GM18502 (cell line): ENCODE data around the gene TUBGCP6.
"Not testable (repeated sequence)": the region's sequence is repeated elsewhere in the genome, so short reads cannot be mapped to it uniquely, and the experiment has no call there.

Source experiments
- ATAC-seq: cut with Tn5 transposase; IDR thresholded peaks from one replicate; pipeline ENCODE4 v1.9.1; 2021; ENCODE audit warnings: mild to moderate bottlenecking; ENCODE audit not compliant: unreplicated experiment, poor library complexity

TUBGCP6 gene

DNA sequence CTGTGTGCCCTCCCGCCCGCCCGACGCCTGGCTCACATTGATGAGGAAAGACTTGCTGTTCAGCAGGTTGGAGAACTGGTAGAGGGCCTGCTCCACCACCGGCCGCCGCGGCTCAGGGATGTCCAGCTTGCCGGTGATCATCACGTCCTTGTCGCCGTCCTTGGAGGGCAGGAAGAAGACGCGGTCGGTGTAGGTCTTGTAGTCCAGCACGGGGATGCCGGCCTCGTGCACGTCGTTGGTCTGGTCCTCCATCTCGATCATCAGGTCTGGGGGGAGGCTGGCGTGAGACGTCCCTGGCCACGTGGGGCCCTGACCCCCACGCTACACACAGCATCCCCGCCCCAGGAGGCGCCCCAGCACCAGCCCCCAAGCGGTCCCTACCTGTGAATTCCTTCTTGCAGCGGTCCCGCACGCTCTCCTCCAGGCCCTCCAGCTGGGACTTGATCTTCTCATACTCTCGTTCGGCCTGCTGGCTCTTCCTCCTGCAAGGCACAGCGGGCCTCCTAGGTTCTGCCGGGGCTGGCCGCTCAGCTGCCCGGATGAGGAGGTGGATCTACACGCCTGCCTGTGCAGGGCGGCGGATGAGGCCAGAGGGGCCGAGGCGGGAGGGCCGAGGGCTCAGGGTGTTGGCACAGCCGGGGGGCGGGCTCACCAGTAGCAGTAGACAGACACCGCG is 36.0 kb upstream of the TUBGCP6 start:
- no peak for ATAC-seq

DNA sequence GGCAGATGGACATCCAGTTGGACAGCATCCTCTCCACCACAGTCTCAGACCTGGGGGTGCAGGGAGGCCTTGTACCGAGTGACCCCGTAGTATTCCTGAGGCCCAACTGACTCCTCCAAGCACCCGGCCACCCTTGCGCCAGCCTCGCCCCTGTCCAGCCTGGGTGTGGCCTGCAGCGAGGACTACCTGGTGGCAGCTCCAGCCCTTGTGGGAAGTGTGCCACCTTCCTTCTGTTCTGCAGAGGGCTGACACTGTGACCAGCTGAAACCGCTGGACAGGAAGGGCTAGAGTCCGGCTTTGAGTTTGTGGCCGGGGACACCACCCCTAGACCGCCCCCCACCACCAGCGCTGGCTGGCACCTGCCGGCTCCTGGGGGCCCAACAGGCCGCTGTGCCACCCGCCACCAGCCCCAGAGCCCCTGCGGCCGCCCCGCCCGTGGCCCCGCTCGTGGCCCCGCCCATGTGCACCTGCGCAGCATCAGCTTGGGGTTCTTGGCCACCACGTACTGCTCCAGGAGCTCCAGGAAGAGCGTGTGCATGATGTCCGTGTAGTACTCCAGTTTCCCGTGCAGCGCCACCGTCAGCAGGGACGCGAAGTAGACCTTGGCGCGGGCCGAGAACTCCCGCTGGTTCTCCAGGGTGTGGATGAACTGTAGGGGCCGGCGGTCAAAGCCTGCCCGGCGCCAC is 35.3 kb upstream of the TUBGCP6 start:
- ATAC-seq: no peak

DNA sequence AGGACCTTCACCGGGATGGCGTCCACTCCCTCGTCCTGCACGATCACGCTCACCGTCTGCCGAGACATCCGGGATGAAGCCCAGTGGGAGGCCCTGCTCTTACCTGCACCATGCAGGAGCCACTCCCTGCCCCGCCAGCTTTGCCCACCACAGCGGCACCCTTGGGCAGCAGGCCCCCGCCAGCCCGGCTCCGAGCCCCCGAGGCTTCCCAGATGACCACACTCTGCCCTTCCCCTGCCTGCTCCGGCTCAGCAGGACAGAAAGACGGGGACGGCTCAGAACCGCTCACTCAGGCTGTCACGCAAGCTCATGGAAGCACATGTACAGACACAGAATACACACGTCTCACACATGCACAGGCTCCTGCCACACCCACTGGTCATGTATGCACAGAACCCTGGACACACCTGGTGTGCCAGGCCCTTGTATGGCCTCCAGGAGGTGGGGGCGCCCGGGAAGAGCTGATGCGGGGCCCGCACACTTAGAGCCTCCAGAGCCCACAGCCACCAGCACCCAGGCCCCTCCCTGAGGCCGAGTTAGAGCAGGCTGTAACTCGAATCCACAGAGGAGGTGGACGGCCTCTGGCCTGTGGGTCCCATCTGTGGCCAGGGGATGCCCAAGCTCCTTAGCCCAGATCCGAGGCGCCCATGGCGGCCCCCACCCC is 34.3 kb upstream of the TUBGCP6 start:
- ATAC-seq: no peak

DNA sequence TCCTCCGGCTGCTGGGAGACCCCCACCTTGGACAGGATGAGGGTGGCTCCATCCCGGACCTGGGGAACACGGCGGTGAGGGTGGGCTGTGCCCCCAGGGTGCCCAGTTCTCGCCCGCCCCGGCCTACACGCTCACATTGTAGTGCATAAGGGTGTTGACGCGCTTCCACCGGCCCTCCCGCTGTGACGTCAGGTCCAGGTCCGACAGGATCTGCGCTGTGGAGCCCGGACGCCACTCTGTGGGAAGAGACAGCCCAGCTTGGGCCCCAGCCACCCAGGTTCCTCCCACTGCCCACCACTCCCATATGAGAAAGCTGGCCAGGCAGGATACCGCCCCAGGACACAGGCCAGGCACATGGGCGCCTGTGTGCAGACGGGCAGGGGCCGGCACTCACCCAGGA is 33.6 kb upstream of the TUBGCP6 start:
- ATAC-seq: no peak

DNA sequence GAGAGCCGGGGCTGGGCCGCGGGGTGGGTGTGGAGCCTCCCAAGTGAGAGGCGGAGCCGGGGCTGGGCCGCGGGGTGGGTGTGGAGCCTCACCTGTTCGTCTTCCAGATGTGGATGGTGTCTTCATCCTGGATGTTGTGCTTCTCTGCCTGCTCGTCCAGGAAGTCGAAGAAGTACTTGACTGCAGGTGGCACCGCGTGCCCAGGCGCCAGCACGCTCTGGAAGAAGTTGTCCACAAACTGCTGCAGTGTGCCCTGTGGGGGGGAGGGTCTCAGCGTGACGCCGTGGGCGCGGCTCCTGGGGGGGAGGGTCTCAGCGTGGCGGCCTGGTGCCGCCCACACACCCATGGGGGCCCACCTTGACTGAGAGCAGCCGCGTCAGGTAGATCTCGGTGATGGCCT is 32.9 kb upstream of the TUBGCP6 start:
- no peak for ATAC-seq

DNA sequence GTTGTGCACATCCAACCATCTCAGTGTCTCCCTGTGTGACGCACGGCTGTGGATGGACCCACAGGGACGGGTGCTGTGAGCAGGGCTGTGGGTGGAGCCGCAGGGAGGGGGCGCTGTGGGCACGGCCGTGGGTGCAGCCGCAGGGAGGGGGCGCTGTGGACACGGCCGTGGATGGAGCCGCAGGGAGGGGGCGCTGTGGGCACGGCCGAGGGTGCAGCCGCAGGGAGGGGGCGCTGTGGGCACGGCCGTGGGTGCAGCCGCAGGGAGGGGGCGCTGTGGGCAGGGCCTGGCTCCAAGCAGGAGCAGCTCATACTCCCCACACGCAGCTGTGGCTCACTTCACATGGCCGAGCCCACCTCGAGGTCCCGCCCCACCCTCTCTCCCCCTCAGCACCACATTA is 31.3 kb upstream of the TUBGCP6 start:
- peak; percentile 61 for ATAC-seq

DNA sequence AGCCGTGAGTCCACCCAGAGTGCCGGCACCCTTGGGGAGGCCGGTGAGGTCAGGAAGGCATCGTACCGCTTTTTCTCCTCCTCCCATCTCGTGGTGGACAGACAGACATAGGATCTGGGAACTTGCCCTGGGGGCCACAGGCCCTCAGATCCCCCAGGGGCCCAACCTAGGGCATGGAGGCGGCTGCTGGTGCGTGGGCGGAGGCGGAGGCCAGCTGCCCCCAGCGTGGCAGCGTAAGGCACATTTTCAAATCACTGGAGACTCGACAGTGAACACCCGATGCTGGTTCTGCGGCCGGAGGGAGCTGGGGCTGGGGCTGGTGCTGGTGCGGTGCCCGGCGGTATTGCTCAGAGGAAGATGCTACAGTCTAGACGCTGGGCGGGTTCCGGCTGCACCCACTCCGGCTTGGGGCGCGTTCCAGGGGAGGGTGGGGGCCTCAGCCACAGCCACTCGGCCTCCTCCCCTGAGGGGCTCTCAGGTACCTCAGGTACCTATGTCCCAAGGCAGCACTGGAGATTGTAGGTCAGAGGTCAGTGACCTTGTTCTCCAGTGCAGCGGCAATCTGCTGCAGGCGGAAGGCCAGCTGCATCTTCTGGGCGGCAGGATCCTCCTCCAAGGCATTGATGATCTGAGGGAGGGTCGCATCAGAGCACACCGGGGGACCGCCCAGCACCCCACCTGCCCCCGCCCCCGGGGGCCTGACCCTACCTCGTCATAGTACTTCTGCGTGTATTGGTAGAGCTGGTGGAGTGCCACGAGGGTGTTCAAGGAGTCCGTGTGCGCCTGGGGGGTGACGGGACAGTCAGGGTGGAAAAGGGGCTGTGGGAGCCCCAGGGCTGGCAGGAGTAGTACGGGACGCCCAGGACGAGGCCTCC is 30.6 kb upstream of the TUBGCP6 start:
- no peak for ATAC-seq

DNA sequence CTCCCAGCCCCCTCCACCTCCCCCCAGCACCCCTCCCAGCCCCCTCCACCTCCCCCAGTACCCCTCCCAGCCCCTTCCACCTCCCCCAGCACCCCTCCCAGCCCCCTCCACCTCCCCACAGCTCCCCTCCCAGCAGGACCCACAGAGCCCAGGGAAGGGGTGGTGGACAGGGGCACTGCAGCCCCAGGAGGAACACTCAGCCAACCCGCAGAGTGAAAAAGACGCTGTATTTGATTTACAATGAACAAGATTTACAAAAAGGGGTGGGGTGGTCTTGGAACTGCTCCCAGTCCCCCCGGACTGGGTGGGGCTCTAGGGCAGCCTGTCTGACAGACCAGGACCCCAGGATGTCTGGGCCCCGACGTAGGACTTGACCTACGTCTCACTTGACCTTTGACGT is 29.9 kb upstream of the TUBGCP6 start:
- ATAC-seq: no peak

DNA sequence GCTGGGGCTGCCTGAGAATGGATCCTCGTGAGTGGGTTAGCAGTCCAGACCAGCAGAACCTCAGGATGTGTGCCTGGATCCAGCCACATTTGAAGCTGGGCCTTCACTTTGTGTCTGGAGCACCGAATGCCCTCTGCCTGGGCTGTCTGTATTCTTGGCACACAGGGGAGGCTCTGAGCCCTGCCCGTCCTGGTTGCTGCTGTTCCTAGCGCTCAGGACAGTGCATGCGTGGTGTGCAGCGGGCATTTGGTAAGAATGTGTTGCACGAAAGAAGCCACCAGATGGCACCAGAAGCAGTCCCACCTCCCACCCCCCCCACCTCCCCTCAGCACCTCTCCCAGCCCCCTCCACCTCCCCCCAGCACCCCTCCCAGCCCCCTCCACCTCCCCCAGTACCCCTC is 29.5 kb upstream of the TUBGCP6 start:
- ATAC-seq: no peak

DNA sequence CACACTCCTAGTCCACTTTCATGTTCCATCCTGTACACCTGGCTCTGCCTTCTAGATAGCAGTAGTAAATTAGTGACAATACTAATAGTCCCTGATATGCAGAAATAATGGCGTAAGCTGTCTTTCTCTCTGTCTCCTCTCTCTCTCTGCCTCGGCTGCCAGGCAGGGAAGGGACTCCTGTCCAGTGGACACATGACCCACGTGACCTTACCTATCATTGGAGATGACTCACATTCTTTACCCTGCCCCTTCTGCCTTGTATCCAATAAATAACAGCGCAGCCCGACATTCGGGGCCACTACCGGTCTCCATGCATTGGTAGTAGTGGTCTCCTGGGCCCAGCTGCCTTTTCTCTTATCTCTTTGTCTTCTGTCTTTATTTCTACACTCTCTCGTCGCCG is 29.0 kb upstream of the TUBGCP6 start:
- ATAC-seq: not testable (repeated sequence)

DNA sequence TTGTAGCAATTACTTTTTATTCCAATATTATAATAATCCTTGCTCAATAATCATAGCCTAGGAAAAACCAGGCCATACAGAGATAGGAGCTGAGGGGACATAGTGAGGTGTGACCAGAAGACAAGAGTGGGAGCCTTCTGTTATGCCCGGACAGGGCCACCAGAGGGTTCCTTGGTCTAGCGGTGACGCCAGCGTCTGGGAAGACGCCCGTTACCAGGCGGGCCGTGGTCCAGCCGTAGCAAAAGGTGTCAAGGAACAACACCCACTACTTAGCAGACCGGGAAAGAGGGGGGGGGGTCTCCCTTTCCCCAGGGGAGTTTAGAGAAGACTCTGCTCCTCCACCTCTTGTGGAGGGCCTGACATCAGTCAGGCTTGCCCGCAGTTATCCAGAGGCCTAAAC is 28.5 kb upstream of the TUBGCP6 start:
- not testable (repeated sequence) for ATAC-seq

DNA sequence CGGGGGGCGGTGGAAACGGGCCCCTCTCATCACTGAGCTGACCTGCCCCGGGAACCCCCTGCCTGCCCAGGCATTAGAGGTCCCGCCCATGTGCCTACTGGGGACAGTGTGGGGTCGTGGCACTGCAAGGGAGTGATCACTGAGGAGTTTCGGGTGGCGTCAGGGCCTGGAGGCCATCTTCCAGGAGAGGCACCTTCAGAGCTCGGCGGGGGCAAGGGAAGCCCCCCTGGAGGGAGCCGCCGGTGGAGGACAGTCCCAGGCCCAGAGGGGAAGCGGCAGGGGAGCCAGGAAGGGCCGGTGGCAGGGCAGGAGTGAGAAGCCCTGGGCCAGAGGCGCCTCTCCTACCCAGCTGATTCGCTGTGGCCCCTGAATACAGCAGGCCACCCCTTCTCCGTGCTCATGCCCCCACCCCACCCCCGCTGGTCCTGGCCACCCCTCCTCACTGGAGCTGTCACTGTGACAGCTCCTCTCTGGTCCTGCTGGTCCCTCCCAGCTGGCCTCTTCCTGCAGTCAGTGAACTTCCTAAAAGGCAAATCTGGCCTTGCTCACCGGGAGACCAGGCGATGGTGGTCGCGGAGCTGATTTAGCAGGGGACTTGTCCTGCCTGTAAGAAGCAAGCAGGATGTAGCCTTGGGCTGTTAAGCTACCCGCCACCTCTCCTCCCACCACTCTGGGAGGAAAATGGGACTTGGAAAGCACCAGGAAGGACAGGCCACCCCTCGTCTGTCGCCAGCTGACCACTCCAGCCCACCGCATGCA is 27.4 kb upstream of the TUBGCP6 start:
- no peak for ATAC-seq

DNA sequence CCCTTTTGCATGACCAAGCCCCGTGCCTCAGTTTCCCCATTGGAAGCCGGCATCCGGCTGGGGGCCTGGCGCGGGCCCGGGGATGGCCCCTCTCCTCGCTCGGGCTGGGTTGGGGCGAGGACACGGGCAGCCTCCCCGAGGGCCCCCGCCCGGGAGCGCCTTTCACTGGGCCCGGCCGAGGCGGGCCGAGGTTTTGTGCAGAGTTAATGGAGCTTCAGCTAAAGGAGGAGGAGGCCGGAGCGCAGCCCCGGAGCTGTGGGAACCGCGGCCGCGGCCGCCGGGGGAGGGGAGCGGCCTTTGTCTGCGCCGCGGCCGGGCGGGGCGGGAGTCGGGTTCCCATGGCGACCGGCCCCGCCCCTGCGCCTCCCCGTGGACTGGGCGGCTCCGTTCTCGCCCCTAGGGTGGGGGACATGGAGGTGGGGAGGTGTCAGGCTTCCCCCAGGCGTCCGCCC is 26.7 kb upstream of the TUBGCP6 start:
- no peak for ATAC-seq

DNA sequence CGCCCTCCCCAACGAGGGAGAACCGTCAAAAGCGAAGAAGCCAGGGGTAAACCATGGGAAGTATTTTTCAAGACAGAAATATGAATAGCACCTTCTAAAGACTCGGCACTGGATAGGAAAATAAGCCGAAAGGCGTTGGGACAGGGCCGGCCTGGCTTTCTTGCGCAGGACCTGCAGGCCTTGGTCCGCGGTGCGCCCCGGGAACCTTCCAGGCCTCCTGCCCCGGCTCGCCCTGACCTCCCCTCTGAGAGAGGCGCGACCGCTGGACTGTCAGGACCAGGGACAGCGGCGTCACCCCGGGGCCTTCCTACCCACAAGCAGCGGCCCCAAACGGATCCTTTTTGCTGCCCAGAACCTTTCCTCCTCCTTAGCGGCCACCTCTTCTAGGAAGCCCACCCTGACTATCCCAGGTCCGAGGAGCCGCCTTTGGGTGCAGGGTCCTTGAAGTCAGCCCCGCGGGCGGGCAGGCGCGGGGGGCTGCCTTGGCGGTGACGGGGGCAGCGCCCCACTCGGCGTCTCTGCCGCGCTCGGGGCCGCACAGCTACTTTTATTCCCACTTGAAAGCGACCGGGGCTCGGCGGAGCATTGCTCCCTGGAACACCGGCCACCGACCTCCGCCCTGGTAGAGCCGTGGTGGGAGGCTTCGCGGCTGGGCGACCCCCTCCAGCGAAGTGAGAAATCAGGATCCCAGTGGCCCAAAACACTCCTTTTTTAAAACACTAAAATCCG is 26.0 kb upstream of the TUBGCP6 start:
- ATAC-seq: peak; percentile 19

DNA sequence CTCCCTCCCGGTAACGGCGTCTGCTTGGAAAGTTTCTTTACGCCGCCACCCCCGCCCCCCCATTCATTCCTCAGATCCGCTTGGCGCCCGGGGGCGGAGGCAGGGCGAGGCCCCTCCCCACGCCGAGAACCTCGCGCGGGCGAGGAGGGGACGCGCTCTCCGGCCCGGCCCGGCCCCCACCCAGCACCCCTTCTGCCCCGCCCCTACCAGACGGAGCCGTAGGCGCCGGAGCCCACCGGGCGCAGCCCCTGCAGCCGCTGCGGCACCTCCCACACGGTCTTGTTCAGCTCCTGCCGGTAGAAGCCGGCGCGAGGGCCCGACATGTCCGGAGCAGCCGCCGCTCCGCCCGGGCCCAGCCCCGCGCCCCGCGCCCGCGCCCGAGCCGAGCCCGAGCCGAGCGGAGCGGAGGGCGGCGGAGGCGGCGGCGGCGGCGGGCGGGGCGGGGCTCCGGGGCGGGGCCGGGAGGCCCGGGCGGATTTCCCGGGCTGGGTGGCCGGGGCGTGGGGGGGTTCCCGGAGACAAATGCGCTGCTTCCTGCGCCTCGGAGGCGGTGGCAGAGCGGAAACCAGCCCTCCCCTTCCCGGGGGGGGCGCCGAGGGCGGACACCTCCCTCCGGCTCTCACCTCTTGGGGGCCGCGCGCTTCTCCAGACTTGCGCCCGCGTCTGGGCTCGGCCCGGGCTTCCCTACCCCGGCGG is 25.3 kb upstream of the TUBGCP6 start, which contains the start of gene MAPK11:
Gene MAPK11 (minus strand): TSS at position 411 of the 696 bp plus-strand sequence. CDS start 88 bp downstream, at position 323.
- ATAC-seq: peak; percentile 42

DNA sequence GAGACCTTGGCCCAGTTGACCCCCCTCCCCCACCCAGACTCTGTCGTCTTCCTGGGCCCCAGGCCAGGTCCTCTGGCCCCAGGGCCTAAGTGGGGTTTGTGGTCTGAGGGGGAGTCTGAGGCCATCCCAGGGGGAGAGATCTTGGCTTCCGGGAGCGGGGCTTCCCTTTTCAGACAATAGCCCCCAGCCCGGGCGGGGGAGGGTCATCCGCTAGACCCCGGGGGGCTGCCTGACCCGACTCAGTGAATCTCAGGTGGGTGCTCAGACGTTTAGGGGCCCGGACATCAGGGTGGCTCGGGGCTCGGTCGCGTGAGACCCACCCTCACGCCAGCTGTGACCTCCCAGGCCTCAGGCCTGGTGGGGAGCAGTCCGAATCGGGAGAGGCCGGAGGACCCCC is 24.7 kb upstream of the TUBGCP6 start:
- ATAC-seq: no peak

DNA sequence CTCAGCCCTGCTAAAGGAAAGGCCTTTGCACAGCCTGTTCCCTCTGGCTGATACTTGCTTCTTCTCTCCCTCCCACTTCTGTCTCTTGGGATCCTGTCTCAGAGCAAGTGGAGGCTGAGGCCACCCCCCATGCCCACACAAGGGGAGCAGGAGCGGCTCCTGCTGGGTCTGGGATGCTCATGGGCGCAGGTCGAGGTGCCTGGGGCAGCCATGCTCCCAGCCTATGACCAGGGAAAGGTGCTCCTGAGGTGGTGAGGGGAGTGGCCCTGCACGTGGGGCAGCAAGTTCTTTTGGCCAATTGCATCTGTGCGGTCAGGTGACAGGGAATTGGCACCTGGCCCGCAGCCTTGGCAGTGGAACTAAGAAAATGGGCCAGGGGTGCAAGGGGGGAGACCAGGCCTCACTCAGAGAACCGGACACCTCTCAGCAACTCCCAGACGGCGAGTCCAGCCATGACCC is 23.9 kb upstream of the TUBGCP6 start:
- no peak for ATAC-seq

DNA sequence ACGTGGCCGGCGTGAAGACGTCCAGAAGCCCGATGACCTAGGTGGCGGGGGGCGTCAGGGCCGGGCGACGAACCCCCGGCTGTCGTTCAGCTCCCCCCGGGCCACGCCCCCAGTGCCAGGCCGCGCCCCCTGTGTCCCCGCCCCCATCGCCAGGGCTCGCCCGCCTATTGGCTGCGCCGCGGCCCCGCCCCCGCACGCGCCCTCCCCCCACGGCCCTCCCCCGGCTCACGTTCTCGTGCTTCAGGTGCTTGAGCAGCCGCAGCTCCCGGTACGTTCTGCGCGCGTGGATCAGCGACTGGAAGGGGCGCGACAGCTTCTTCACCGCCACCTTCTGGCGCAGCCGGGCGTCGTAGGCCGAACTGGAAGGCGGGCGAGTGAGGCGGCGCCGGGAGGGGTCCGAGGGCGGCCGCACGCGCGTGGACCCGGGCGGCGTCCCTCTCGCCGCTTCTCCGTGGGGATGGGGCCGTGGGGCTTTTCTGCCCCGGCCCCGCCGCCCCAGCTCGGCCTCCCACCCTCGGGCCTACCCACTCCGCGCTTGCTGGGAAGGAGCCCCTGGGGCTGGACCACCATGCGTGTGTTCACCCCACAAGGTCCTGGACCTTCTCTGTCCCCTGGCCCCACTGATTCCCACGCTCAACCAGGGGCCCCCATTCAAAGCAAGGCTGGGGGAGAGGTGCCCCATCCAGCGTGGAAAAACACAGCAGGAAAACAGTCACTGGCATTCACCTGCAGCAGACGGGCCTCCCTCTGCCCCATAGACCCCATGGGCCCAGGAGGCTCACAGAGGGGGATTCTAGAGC is 23.0 kb upstream of the TUBGCP6 start:
- no peak for ATAC-seq
